GM13976 (cell line): ENCODE measurements around the gene POLR2E.

Experiments
- DNase-seq: peaks from one replicate; pipeline ENCODE4 v3.0.0; 2012; ENCODE audit warnings: low spot score
- in situ Hi-C: fragments of 300-500 bp; cut with MboI; formaldehyde crosslinking; loops from one replicate; pipeline ENCODE4 v1.12.0; 2022; ENCODE audit warnings: low sequenced_read_pairs, mixed read lengths, inconsistent platforms; ENCODE audit not compliant: unreplicated experiment
- TF ChIP-seq, protein P1 (sequence below): IDR thresholded peaks from 2 replicates; pipeline ENCODE4 v1.5.1; 2012; ENCODE audit warnings: borderline replicate concordance, mild to moderate bottlenecking; ENCODE audit not compliant: insufficient read depth; ENCODE audit errors: extremely low read depth, missing control alignments, control extremely low read depth

POLR2E gene

DNA sequence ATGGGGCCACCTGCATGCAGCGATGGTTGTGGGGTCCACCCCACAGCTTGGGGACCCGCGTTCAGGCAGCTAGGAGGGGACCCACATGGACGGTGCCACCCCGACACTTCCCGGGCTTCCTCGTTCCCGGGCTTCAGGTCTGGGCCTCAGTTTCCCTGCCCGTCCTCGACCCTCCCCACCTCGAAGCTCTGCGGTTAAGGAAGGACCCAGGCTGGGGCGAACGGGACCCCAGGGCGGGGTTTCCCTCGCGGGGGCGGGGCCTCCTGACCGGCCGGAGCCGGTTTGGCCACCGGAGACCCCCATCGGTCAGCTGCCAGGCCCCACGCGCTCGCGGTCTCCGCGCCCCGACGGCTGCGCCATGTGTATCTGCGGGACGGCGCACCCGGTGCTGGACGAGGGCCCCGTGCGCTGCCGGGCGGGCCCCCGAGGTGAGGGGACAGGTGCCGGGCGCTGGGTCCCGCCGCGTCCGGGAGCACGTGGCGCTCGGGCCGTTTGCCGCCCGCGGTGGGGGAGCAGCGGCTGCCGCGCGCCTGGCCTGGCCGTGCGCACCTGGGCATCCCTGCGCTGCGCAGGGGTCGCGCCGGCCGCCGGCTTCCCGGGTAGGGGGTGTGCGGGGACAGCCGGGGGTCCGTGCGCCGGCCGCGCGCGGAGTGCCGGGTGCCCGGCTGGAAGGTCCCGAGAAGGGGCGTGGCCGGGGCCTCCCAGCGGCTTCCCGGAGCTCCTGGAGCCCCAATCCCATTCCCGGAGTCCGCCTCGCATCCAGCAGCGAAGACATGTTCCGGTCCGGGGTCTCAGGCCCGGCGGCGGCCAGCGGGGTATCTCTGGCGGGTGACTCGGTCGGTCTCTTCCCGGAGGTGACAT, 24.0 kb downstream of the POLR2E start:
- TF ChIP-seq, protein P1, sequence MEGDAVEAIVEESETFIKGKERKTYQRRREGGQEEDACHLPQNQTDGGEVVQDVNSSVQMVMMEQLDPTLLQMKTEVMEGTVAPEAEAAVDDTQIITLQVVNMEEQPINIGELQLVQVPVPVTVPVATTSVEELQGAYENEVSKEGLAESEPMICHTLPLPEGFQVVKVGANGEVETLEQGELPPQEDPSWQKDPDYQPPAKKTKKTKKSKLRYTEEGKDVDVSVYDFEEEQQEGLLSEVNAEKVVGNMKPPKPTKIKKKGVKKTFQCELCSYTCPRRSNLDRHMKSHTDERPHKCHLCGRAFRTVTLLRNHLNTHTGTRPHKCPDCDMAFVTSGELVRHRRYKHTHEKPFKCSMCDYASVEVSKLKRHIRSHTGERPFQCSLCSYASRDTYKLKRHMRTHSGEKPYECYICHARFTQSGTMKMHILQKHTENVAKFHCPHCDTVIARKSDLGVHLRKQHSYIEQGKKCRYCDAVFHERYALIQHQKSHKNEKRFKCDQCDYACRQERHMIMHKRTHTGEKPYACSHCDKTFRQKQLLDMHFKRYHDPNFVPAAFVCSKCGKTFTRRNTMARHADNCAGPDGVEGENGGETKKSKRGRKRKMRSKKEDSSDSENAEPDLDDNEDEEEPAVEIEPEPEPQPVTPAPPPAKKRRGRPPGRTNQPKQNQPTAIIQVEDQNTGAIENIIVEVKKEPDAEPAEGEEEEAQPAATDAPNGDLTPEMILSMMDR: no peak
- in situ Hi-C loops: no loop called here
- DNase-seq: no peak

DNA sequence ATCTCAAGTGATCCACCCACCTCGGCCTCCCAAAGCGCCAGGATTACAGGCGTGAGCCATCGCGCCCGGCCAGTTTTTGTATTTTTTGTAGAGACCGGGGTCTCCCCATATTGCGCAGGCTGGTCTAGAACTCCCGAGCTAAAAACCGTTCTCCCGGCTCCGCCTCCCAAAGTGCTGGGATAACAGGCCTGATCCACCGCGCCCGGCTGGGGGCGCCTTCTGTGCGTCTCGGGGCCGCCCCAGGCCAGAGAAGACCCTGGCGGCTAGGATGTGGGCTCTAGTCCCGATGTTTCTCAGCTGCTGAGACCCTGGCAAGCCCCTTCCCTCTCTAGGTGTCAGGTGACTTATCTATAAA, 24.6 kb downstream of the POLR2E start:
- TF ChIP-seq, protein P1: no peak
- no peak for DNase-seq
- in situ Hi-C loops: no loop called here

DNA sequence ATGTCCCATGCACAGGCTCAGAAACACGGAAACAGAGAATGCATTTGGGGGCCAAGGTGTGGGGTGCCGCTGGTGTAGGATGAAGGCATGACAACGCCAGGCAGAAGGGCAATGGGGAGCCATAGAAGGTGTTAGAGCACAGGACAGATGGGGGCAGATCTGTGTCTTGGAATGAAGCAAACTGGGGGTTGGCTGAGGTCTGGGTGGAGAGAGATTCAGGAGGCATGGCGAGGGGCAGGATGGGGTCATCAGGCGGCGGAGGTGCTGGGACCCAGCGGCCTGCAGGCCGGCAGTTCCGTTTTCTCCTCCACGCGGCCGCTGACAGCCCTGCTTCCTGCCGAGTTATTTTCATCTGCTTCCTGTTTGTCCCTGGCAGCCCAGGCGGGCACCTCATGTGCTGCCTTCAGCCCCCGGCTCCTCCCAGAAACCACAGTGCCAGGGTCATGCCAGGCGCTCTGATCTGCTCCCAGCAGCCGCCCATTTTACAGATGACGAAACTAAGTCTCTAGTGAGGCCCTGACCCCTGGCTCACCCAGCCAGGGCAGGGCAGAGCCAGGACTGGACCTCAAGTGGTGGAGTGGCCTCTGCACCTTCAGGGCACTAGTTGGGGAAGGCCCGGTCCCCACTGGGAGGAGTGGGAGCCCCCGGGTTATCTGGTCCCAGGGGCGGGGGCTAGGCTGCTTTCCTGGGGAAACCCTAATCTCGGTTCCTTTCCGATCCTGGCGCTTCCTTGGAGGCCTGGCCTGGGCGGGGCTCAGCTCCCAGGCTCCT, 26.0 kb downstream of the POLR2E start:
- in situ Hi-C loops: no loop called here
- TF ChIP-seq, protein P1: no peak
- peak; percentile 70 for DNase-seq

DNA sequence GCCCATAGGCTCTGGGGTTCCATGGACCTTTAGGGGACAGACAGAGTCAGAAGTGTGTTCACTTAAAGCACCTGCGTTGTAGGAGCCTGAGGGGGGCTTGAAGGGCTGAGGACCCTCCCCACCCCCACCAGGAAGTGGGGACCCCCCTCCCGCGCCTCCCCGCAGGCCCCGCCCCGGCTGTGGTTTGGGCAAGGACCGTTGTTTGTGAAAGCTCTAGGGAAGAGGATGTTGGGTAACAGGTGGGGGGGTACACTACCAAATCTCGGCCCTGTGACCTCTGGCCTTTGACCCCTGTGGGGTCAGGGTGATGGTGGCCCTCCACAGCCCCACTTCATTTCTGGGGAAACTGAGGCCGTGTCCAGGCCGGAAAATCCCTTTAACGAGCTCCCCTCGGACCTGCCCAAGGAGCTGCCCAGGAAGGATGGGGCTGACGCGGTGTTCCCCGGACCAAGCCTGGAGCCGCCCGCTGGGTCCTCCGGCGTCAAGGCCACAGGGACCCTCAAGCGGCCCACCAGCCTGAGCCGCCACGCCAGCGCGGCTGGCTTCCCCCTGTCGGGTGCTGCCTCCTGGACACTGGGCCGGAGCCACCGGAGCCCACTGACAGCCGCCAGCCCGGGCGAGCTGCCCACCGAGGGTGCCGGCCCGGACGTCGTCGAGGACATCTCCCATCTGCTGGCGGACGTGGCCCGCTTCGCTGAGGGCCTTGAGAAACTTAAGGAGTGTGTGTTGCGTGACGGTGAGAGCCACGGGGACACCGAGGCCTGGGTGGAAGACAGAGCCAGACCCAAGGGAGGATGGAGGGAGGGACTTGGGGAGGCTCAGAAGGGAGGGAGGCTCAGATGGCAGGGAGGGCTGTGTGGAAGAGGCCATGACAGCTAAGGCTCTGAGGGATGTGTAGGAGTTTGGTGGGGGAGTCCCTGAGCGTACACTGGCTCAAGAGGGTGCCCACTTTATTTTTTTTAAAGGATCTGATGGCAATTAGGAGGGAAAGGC, 26.9 kb downstream of the POLR2E start:
- in situ Hi-C loops: no loop called here
- peak; percentile 69 for DNase-seq
- TF ChIP-seq, protein P1: no peak

DNA sequence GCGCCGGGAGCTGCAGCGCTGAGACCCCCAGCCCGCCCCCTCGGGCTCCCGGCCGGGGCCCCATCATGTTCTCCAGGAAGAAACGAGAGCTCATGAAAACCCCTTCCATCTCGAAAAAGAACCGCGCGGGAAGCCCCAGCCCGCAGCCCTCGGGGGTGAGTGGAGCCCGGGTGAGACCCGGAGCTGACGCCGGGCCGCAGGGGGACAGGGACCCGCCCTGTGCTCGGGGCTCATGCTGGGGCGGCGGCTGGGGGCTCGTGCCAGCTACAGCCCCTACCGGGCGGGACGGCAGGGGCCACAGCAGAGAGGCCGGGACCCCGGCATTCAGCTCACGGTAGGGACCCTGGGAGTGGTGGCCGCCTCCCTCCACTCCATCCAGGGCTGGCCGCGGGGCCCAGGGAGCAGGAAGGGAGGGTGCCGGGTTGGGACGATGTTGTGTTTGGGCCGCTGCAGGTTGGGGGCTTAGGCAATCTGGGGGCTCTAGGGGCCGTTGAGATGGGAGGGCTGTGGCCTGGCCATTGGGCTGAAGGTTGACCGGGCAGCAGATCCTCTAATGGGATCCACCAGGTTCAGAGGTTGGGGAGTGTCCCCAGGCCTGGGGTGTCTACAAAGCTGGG, 27.7 kb downstream of the POLR2E start:
- DNase-seq: peak; percentile 47
- in situ Hi-C loops: no loop called here
- TF ChIP-seq, protein P1: no peak
